ENCODE data around the gene TTC22.
"Not testable (repeated sequence)": the region's sequence is repeated elsewhere in the genome, so short reads cannot be mapped to it uniquely, and the experiment has no call there.

TTC22 gene

GRCh38 chr1:54786778-54787177 lies 14.3 kb downstream of the TTC22 start:
- no peak for DNase-seq

- DNase-seq, result no peak
These were observed 17.1 kb downstream of the TTC22 start for GRCh38 chr1:54784066-54784465.

- DNase-seq, result no peak
These were observed 18.5 kb downstream of the TTC22 start for GRCh38 chr1:54782588-54782987.

GRCh38 chr1:54782156-54782555 lies 19.0 kb downstream of the TTC22 start:
- DNase-seq, result no peak

GRCh38 chr1:54781023-54781723 lies 19.9 kb downstream of the TTC22 start:
- peak in 3 of 56 donors; percentile 8 to 34 (median 20) for DNase-seq

GRCh38 chr1:54777431-54777830 lies 23.7 kb downstream of the TTC22 start:
- DNase-seq, result no peak

GRCh38 chr1:54777011-54777410 lies 24.1 kb downstream of the TTC22 start:
- no peak for DNase-seq

- DNase-seq, result not testable (repeated sequence)
These were observed 25.0 kb downstream of the TTC22 start for GRCh38 chr1:54775828-54776721.

GRCh38 chr1:54774820-54775498 lies 26.2 kb downstream of the TTC22 start:
- DNase-seq, result peak in 1 of 56 donors; percentile 13

GRCh38 chr1:54772951-54773350 lies 28.2 kb downstream of the TTC22 start:
- no peak for DNase-seq

- peak in 5 of 56 donors; percentile 5 to 57 (median 13) for DNase-seq
These were observed 33.0 kb downstream of the TTC22 start for GRCh38 chr1:54768093-54768492.

- DNase-seq, result no peak
These were observed 33.6 kb downstream of the TTC22 start for GRCh38 chr1:54767526-54767925.

GRCh38 chr1:54766726-54767125 lies 34.4 kb downstream of the TTC22 start:
- DNase-seq, result no peak

- DNase-seq, result no peak
These were observed 36.1 kb downstream of the TTC22 start for GRCh38 chr1:54764922-54765561.

GRCh38 chr1:54764133-54764921 lies 36.8 kb downstream of the TTC22 start, which contains the start of gene PARS2:
PARS2 (minus strand) TSS chr1:54764523; CDS start chr1:54759161, 5,362 bp downstream.
- DNase-seq, result peak; percentile 73 to 98 (median 94)

- DNase-seq, result peak in 1 of 56 donors; percentile 23
These were observed 37.3 kb downstream of the TTC22 start for GRCh38 chr1:54763816-54764132.

GRCh38 chr1:54758678-54759348 lies 42.3 kb downstream of the TTC22 start:
- DNase-seq, result no peak

GRCh38 chr1:54757833-54758232 lies 43.3 kb downstream of the TTC22 start:
- DNase-seq, result no peak

GRCh38 chr1:54754486-54755285 lies 46.4 kb downstream of the TTC22 start:
- DNase-seq, result no peak
